HG02981 (cell line): ENCODE data around the gene DCUN1D3.

ENCODE experiments used
- ATAC-seq: cut with Tn5 transposase; IDR thresholded peaks from one replicate; pipeline ENCODE4 v1.9.1; 2021; ENCODE audit warnings: mild to moderate bottlenecking, moderate library complexity; ENCODE audit not compliant: unreplicated experiment

Gene DCUN1D3

GRCh38 chr16:20920091-20920490, 19.9 kb upstream of the DCUN1D3 start:
- ATAC-seq: no peak

GRCh38 chr16:20918486-20919239, 18.5 kb upstream of the DCUN1D3 start:
- ATAC-seq: no peak

- no peak for ATAC-seq
Observed at GRCh38 chr16:20916942-20917341, 16.8 kb upstream of the DCUN1D3 start.

- no peak for ATAC-seq
Observed at GRCh38 chr16:20916289-20916688, 16.1 kb upstream of the DCUN1D3 start.

- no peak for ATAC-seq
Observed at GRCh38 chr16:20911361-20911760, 11.2 kb upstream of the DCUN1D3 start.

- no peak for ATAC-seq
Observed at GRCh38 chr16:20910781-20911321, 10.7 kb upstream of the DCUN1D3 start.

GRCh38 chr16:20906341-20907255, 6.4 kb upstream of the DCUN1D3 start:
- ATAC-seq: no peak

GRCh38 chr16:20905576-20905975, 5.4 kb upstream of the DCUN1D3 start:
- no peak for ATAC-seq

- no peak for ATAC-seq
Observed at GRCh38 chr16:20904507-20905081, 4.4 kb upstream of the DCUN1D3 start.

GRCh38 chr16:20903899-20904506, 3.8 kb upstream of the DCUN1D3 start:
- no peak for ATAC-seq

GRCh38 chr16:20903116-20903898, 3.1 kb upstream of the DCUN1D3 start:
- no peak for ATAC-seq

GRCh38 chr16:20902426-20902825, 2.3 kb upstream of the DCUN1D3 start:
- ATAC-seq: no peak

GRCh38 chr16:20901436-20902112, 1.4 kb upstream of the DCUN1D3 start:
- peak; percentile 33 for ATAC-seq

GRCh38 chr16:20901068-20901435, 894 bp upstream of the DCUN1D3 start:
- peak; percentile 4 for ATAC-seq

GRCh38 chr16:20899477-20900298, 470 bp downstream of the DCUN1D3 start:
- no peak for ATAC-seq

GRCh38 chr16:20899071-20899470, 1.1 kb downstream of the DCUN1D3 start:
- ATAC-seq: no peak

GRCh38 chr16:20897922-20898321, 2.2 kb downstream of the DCUN1D3 start:
- ATAC-seq: no peak

- ATAC-seq: no peak
Observed at GRCh38 chr16:20897253-20897897, 2.8 kb downstream of the DCUN1D3 start.
